Activated CD4-positive, CD25-positive, alpha-beta regulatory T cell treated with anti-CD3 and anti-CD28 coated beads, Interleukin-2, amount 50 U/mL, for 72 hours (primary cell): ENCODE data around the gene PPP4C.
"Not testable (repeated sequence)": the region's sequence is repeated elsewhere in the genome, so short reads cannot be mapped to it uniquely, and the experiment has no call there.

ENCODE experiments used
- DNase-seq: peaks from one replicate; pipeline ENCODE4 v3.0.0; 2021

The PPP4C gene

DNA sequence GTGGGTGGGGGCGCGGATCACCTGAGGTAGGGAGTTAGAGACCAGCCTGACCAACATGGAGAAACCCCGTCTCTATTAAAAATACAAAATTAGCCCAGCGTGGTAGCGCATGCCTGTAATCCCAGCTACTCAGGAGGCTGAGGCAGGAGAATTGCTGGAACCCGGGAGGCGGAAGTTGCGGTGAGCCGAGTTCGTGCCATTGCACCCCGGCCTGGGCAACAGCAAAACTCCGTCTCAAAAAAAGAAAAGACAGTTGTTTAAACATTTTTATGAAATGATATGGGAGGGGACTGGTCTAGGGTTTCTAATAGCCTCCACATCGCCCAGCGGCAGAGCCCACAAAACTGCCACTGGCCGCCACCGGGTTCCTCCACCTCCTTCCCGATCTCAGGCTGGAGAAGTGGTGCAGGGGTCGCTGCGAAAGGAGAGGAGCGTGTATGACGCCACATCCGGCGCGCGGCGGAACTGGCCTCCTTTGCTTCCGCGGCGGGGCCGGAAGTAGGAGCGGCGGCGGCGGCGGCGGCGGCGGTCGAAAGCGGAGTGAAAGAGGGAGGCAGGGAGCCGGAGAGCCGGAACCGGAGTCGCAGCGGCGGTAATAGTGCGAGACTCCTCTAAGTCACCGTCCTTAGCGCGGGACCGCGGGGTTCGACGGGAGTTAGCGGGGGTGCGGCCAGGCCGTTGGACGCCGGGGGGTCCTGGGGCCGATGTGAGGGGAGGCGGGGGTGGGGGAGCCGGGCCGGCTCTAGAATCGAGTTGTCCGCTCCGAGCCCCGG, at the start of gene PPP4C:
Gene PPP4C, plus strand, starts transcription at position 492 of the 773 bp plus-strand sequence. CDS start 384 bp downstream, outside the sequence.
- DNase-seq = peak; percentile 91

DNA sequence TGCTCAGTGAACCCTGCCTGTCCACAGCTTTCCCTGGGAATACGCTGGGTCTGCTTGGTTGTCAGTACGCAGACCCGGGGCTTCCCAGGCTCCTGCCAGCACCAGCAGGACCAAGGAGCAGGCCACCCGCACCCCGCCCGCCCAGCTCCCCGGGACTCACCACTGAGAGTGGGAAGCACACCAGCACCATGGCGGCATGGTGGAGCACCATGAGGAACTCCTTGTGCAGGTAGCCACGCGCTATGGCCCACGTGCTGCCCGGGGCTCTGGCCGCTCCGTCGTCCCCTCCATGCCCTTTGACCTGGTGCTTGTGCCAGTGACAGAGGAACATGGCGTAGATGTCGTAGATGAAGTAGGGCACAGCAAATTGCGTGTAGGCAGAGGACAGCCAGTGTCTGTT, 49.3 kb upstream of the PPP4C start:
- DNase-seq = no peak

DNA sequence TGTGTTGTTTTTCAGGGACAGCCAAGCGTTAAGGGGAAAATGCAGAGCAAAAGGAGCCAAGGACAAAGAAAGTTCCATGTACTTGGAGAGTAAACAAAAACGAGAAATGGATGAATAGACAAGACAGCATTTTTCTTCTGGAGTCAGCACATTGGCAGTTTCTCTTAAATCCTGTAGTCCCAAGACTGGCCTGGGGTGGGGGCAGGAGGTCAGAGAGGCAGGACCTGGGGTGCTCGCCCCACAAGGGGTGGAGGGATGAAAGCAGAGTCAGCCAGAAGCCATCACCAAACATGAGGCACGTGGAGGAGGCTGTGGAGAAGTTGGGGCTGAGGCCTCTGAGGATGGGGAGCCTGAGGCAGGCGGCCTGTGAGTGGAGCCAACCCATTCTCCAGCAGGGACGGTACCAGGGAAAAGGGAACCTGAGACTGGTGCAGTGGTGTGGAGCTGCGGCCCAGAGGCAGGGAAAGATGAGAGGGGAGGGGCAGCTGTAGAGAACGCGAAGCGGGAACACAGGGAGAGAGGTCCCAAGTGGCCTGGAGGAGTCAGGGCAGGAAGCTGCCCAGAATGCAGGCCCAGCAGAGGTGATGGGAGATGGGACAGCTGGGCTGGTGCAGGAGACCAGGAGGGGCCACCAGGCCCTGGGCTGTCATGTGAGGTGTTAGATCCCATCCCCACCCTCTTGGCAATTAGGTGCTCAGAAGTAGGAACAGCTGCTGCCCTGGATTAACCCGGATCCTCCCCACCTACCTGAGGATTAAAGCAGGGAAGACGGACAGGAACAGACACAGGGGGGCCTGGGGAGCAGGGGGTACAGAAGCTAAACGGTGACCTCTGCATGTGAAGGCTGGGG, 48.0 kb upstream of the PPP4C start:
- DNase-seq = no peak

DNA sequence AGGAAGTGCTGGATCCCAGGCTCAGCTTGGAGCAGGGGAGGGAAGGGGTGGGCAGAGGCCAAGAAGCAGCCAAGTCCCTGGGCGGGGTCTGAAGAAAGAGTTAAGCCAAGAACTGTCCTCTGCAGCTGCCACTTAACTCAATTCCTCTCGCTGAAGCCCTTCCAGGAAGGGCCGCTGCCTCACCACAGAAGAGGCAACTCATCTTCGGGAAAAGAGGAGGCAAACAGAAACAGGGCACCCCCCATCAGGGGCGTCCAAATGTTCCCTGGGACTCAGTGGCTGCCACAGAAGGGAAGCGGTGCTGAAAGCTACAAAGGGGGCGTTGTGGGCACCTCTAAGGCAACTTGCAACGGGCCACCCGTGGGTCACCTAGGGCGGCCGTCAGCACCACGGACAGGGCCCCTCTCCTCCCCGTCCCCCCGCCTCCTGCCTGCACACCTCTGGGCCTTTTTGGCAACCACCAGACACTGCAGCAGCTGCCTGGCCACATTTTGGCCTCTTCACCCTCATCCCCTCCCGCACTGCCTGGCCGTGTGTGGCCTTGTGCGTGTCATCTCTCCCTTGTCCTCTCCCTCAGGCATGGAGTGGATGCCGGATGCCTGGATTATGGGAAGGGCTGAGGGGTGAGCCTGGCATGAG, 47.2 kb upstream of the PPP4C start:
- DNase-seq = no peak

DNA sequence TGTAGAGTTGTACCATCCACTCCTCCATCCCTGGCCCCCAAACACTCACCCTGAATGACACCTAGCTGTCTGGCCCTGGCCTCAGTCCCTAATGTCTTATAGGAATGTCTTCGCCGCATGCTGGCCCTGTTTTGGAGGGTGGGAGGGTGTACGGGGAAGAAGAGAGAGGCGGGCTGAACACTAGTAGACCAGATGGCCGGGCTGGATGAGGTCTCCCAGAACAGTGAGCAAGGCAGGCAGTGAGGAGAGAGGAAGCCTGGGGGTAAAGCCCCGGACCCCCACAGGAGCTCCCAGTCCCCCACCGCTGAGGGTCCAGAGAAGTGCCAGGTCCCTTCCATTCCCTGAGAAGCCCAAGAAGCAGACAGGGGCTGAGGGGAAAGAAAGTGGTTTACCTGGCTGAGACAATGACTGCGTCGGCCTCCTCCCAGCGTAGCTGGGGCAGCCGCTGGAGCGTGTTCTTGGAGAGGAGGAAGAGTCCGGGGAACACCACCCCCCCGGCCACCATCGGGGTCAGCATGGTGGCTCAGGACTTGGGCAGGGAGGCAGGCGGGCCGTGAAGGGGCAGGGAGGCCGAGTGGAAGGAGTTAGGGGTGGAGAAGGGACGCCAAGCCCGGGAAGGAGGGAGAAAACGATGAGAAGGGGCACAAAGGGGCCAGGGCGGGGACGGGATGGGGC, 45.6 kb upstream of the PPP4C start:
- no peak for DNase-seq

DNA sequence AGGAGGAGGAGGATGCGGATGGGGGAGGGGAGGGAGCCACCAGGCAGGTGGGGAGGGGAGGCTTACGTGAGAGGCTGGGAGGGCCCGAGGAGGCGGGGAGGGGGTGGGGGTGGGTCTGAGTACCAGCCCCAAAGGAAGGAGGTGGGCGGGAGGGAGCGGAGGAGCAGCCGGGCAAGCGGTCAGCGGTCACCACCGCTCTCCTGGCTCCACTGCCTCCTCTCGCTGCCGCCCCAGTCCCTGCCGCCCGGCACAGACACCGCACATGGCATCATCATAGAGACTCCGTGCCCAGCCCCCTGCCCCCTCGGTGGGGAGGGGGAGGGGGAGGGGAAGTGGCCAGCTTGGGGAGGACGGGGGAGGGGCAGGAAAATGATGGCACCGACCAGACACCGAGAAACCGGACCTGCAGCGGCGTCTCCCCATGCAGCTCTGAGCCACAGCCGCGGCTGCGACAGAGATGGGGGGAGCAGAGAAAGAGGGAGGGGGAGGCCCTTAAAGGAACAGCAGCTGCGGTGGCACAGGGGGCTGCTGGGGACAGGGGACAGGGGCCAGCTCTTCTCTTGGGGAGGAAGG, 44.9 kb upstream of the PPP4C start, which contains the start of gene TLCD3B:
Gene TLCD3B, minus strand, starts transcription at position 431 of the 573 bp plus-strand sequence. CDS start 744 bp downstream, outside the sequence.
- no peak for DNase-seq

DNA sequence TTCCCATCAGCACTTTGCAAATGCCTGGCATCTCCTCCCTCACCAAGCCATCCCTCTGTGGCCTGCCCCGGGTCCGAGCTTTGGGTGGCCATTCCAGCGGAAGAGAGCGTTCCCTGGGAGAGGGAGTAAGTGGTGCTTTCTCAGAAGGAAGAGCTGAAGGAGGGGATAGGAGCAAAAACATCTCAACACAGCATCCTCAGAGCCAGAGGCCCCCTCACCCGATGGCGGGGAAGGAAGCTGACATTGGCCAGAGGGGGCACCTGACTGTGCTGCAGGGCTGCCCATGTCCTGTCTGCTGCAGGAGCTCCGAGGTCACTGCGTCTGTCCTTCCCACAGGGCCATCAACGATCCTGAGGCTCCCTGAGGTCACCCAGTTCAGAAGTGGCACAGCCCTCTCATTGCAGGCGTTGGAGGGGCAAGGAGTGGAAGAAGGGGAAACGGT, 44.3 kb upstream of the PPP4C start:
- no peak for DNase-seq

DNA sequence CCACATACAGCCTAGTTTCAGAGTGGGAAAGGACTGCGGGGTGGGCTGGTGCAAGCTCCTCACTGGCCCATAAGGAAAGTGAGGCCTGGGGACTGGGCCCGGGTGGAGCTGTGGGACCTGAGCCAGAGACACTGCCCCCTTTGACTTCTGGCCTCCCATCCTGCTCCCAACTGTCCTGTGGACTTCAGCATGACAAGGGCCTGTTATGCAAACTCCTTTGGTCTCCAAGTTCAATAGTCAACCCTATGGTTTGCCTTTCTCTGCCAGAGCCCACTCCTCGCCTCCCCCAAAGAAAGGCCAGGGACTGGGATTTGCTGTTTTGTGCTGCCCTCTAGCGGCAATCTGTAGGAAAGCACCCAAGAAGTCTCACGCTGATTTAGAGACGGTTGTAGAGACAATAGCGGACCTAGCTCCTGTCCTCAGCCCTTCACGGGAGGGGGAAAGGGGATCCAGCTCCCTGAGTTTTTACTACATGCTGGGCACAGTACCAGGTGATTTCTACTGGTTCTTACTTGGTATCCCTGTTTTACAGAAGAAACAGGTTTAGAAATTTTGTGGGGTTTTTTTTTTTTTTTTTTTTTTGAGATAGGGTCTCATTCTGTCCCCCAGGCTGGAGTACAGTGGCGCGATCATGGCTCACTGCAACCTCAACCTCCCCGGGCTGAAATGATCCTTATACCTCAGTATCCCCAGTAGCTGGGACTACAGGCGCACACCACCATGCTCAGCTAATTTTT, 43.5 kb upstream of the PPP4C start:
- DNase-seq = peak; percentile 62

DNA sequence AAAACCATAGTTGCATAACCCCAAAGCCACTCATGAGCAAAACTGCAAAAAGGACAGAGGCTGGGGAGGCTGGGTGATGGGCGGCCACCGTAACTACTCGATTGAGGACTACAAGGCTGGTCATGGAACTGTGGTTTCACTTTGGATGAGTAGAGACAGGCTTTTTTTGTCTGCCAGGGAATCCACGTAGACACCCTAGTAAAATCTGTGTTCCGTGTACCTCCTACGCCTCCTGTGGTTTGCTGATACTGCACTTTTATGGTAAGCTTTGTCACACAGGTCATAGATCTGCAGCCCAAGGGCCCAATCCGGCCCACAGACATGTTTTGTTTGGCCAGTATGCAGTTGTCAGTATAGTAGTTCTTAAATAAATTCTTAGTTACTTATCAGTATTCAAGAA, 42.5 kb upstream of the PPP4C start:
- DNase-seq = no peak

DNA sequence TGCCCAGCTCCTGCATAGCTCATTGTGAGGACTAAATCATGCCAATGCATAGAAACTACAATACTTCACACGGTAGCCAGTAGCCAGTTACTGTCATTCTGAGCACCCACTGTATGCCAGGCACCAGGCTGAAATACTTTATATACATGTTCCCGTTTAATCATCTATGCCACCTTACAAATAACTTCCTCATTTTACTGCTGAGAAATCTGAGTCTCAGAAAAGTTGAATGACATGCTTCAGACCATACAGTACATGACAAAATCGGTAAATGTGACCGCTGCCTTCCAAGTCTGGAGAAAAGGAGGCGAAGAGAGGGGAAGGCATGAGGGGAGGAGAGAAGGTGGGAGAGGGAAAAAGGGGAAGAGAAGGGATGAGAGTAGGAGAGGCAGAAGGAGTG, 35.6 kb upstream of the PPP4C start:
- DNase-seq = no peak

DNA sequence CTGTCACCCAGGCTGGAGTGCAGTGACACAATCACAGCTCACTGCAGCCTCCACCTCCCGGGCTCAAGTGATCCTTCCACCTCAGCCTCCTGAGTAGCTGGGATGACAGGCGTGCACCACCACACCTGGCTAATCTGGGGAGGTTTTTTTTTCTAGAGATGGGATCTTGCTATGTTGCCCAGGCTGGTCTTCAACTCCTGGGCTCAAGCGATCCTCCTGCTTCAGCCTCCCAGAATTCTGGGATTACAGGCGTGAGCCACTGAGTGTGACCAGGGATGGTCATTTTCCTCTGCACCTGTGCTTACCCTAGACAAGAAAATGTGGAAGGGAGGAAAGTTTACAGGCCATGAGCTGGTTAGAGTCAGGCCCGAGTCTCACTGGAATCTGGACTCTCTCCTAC, 35.1 kb upstream of the PPP4C start:
- not testable (repeated sequence) for DNase-seq

DNA sequence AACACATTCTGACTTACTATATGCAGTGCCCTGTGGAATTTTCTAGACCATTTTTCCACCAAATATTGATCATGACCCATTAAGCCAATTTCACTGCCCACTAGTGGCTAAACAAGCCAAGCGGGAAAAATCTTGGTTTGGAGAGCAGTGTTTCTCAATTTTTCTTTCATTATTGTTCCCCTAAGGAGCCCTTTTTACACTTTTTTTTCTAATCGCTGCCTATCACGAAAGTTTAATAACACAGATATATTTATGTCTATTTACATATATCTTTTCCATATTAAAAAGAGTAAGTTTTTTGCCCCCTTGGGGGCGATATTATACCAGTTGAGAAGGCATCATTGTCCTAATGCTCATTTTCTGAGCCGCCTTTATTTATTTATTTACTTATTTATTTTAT, 34.0 kb upstream of the PPP4C start:
- DNase-seq = no peak

DNA sequence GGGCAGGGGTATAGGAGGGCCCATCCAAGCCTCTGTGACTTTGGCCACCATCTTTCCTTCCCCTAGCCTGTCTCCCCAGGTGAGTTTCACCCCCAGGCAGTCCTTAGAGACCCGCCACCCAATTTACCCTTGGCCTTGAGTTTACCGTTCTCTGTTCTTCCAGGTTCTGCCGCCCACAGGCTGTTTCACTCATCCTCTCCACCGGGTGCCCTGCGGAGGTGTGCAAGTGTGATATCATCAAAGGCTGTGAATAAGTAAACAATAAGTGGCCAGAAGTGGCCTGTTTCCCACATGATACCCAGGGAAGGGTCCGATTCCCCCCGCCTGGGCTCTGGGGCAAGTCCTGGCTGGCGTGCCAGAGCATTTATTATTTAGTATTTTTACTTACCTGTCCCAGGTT, 29.6 kb upstream of the PPP4C start:
- DNase-seq = no peak

DNA sequence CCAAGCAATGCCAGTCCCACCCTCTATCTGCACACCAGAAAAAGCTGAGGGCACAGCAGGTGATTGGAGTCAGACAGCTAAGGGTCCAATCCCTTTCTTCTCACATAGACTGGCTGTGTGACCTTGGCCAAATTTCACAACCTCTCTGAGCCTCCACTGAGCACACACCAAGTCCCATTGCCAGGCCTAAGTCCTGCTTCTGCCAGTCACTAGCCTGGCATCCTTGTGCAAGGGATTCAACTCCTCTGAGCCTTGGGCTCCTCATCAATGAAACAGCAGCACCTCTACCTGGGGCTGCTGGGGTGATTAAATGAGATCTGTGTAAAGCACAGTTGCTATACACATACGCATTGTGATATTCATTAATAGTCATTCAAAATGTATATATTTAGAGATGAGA, 29.2 kb upstream of the PPP4C start:
- DNase-seq = no peak

DNA sequence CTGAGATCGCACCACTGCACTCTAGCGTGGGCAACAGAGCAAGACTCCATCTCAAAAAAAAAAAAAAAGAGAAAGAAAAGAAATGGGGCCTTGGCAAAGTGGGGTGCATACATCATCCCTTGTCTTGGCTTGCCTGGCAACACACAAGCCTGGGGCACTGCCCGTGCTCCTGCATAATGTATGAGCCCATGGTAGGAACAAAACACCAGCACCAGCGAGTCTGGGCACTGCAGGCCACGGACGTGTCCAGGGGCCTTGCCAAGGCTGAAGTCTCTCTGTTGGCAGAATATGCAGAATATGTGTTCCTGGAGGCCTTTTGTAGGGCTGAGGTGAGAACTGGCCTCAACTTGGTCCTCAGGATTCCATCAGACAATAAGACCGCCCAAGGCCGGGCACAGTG, 25.9 kb upstream of the PPP4C start:
- no peak for DNase-seq

DNA sequence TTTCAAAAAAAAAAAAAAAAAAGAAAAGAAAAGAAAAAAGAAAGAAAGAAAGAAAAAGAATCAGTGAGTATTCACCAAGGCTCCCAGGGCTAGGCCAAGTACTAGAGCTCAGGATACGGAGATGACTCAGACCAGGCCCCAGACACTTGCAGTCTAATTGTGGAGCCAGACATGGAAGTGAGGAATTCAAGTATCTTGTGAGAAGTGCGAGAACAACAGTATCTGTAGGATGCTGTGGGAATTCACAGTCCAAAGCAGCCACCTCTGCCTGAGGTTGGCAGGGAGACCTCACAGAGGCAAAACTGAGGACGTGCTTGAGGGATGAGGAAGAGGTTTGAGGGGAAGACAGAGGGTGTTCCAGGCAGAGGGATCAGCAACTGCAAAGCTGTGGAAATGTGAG, 24.3 kb upstream of the PPP4C start:
- DNase-seq = no peak

DNA sequence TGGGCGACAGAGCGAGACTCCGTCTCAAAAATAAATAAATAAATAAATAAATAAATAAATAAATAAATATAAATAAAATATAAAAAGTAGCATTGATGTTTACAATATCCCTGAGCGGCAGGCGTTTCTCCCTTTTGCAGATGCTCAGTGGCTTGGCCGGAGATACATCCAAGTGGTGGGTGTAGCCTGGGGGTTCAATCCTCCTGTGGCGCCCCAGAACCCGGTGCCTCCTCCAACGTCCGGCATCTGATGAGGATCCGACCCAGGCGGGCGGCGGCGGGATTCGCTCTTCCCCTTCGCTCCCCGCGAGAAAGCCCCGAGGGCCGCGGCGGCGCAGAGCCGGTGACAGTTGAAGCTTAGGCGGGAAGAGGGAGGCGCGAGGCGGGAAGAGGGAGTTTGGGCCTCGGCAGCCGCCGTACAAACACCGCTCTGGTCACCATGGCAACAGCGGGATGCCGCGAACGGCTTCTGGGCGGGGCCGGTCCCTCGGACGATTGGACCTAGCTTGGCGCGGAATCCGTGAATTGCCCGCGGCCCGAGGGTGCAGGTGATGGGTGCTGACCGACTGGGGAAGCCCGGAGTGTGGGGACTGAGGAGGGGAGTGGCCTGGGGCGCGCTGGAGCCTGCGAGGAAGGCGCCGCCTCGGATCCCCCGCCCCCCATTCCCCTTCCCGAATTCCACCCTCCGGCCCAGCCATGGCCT, 23.0 kb upstream of the PPP4C start:
- peak; percentile 94 for DNase-seq

DNA sequence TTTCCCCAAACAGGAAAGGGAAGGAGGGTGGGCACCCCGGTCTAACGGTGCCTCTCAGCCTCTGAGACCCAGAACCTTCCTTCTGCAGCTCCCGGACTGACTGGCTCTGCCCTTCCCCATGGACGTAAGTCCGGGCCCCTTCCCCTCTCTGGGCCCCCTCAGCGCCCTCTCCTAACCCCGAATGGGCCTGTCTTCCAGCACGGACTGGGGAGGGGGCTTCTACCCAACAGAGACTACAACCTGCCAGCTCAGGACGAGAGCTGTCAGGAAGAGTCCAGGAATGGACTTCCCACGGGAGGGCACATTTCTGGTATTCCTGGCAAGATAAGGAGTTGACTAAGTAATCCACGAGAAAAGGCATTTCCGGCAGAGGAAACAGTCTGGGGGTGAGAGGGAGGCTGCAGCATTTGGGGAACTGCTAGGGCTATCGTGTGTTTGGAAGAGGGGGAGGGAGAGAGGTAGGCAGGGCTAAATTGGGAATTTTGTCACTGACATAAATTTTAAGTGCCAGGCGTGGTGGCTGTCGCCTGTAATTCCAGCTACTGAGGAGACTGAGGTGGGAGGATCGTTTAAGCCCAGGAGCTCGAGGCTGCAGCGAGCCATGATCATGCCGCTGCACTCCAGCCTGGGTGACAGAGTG, 22.3 kb upstream of the PPP4C start:
- no peak for DNase-seq

DNA sequence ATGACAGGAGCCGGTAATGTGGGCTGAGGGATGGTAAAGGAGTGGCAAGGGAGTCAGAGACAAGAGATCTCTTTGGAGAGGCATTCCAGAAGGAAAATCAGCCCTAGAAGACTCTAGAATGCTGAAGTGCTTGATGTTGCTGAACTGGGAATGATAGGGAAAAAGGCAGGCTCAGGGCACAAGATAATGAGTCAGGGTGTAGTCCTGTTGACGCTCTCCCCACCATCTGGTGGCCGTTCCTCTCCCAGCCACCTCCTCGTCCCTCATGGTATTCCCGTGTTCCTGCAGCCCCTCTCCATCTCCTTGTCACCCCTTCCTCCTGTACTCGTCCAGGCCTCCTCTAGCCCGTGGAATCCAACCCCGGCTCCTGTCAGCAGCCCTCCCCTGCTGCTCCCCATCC, 21.3 kb upstream of the PPP4C start:
- DNase-seq = no peak

DNA sequence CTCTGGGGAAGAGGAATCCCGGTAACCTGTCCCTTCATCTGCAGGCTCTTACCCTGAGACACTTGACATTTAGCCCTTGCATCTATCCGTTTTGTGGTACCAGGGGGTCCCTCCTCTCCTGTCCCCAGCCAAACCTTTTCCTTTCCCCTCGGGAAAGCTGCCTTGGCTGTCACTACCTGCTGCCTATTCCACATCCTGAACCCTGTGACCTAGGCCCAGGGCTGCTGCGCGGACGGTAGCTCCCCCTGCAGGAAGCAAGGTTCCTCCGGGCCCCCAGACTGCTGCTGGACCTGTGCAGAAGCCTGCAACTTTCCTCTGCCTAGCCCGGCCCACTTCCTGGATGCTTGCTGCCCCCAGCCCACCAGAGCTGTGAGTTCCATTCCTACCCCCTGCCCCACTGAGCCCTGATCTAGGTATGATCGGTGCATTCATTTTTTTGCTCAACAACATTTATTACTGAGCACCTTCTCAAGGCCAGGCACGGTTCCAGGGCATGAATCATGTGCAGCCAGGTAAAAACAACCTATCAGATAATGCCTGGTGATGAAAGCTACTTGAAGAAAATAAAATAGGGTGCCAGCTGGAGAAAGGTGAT, 20.7 kb upstream of the PPP4C start:
- DNase-seq = peak; percentile 48
